NCI-H2227 treated with DMSO at 0.1 percent for 48 hours (cell line): Measurements from ENCODE around the gene PCDHB6.
"Not testable (repeated sequence)": the region's sequence is repeated elsewhere in the genome, so short reads cannot be mapped to it uniquely, and the experiment has no call there.

Experiments
- DNase-seq: peaks from one replicate; lab custom pipeline; 2025; lab: John Stamatoyannopoulos, UW

The PCDHB6 gene

GRCh38 chr5:141149812-141150211 lies at the start of gene PCDHB6:
TSS of gene PCDHB6 (plus strand) at chr5:141150057. CDS start at chr5:141150258, 201 bp downstream.
- peak; percentile 46 for DNase-seq

GRCh38 chr5:141100243-141100805 lies 49.5 kb upstream of the PCDHB6 start, which contains the start of gene PCDHB3:
TSS of gene PCDHB3 (plus strand) at chr5:141100473. CDS start at chr5:141100650, 177 bp downstream.
- DNase-seq: no peak

GRCh38 chr5:141101059-141101458 lies 48.8 kb upstream of the PCDHB6 start:
- DNase-seq: no peak

GRCh38 chr5:141102070-141102469 lies 47.8 kb upstream of the PCDHB6 start:
- not testable (repeated sequence) for DNase-seq

GRCh38 chr5:141102471-141102870 lies 47.4 kb upstream of the PCDHB6 start:
- DNase-seq: not testable (repeated sequence)

- DNase-seq: no peak
Observed at GRCh38 chr5:141105350-141105749, 44.5 kb upstream of the PCDHB6 start.

- DNase-seq: no peak
Observed at GRCh38 chr5:141119250-141119649, 30.6 kb upstream of the PCDHB6 start.

- DNase-seq: peak; percentile 63
Observed at GRCh38 chr5:141121563-141121962, 28.3 kb upstream of the PCDHB6 start, which contains the start of gene PCDHB4. TSS of gene PCDHB4 (plus strand) at chr5:141121818. CDS start at chr5:141121999, 181 bp downstream.

- peak; percentile 38 for DNase-seq
Observed at GRCh38 chr5:141121985-141122384, 27.9 kb upstream of the PCDHB6 start.

GRCh38 chr5:141123396-141124135 lies 26.3 kb upstream of the PCDHB6 start:
- not testable (repeated sequence) for DNase-seq

GRCh38 chr5:141127305-141127704 lies 22.6 kb upstream of the PCDHB6 start:
- no peak for DNase-seq

GRCh38 chr5:141135030-141135717 lies 14.7 kb upstream of the PCDHB6 start, which contains the start of gene PCDHB5:
TSS of gene PCDHB5 (plus strand) at chr5:141135206. CDS start at chr5:141135435, 229 bp downstream.
- DNase-seq: peak; percentile 75

GRCh38 chr5:141135718-141136266 lies 14.1 kb upstream of the PCDHB6 start:
- no peak for DNase-seq

- DNase-seq: not testable (repeated sequence)
Observed at GRCh38 chr5:141137346-141137745, 12.5 kb upstream of the PCDHB6 start.

- peak; percentile 7 for DNase-seq
Observed at GRCh38 chr5:141150224-141150992, 551 bp downstream of the PCDHB6 start.

- DNase-seq: no peak
Observed at GRCh38 chr5:141150993-141151325, 1.1 kb downstream of the PCDHB6 start.

GRCh38 chr5:141151632-141152031 lies 1.8 kb downstream of the PCDHB6 start:
- DNase-seq: not testable (repeated sequence)

- not testable (repeated sequence) for DNase-seq
Observed at GRCh38 chr5:141152096-141152495, 2.2 kb downstream of the PCDHB6 start.

- DNase-seq: peak; percentile 9
Observed at GRCh38 chr5:141155540-141156374, 5.9 kb downstream of the PCDHB6 start.

GRCh38 chr5:141157356-141157755 lies 7.5 kb downstream of the PCDHB6 start:
- not testable (repeated sequence) for DNase-seq

GRCh38 chr5:141157901-141158300 lies 8.0 kb downstream of the PCDHB6 start:
- DNase-seq: not testable (repeated sequence)
